ENCODE results near the gene EIF4B.
A peak's percentile ranks its signal among the peaks of the same experiment; 100 is the strongest.

Gene EIF4B

DNA sequence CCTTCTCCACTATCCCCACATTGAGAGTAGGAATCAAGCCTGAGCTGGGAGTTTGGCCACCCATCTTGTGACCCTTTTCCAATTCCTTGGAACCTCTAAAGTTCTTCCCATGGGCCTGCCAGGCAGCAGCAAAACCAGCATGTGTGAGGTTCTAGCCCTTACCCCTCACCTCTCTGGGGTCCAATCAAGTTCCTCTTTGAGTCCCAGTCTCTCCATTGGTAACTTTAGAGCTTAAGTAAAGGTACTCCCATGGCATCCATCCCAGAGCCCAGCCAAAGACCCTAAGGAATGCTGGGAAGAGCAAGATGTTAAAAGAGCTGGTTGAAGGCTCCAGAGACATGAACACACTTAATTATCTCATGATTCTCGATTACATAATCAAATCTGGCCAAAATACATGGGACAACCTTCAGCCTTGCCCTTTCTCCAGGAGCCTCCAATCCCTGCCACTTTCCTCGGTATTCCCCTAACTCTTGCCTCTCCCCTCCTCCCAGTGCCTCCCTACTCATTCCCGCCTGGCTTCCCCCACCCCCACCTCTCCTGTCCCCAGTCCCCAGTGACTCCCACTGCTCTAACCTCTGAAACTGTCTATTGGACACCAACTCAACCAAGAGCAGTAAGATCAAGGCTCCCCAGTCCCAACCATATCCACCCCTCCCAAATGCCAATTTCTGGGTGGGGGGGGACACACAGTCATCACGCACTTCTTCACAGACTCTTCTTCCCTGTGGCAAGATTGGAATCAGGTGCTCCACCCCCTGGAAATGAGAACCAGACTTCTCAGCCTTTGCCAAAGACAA lies 38.8 kb downstream of the EIF4B start:
- no peak for DNase-seq (ENCODE audit: low read depth in 2 of 3, low spot score in 2 of 3)

- no peak for DNase-seq (ENCODE audit: low read depth in 2 of 3, low spot score in 2 of 3)
These were observed 39.4 kb downstream of the EIF4B start for GRCh38 chr12:53045696-53046045.

DNA sequence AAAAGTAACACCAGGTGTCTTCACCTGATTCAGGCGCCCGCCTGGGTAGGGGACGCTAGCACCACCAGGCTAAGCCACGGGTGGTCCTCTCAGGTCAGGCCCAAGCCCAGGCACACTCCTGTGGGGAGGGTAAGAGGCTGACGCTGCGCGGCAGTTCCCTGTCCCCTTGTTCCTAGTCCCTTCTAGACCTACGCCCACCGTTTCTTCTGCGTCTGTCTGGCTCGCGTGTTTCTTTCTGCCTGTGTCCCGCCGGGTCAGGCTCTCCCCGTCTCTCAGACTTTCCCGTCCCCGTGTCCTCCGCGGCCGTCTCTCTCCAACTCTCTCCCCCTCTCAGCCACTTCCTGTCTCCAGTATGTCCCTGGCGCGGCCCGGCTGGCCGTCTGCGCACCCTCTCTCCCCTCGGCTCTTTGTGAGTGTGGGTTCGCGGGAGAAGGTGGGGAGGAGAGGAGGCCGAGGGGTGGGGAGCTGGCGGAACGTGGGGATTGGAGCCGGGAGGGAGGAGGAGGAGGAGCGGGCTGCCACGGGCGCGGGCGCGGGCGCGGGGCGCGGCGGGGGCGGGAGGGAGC lies 40.5 kb downstream of the EIF4B start:
- DNase-seq (ENCODE audit: low read depth in 2 of 3, low spot score in 2 of 3): peak in 2 of 3 experiments; percentile 34 to 54

GRCh38 chr12:53047221-53048032 lies 41.2 kb downstream of the EIF4B start:
- DNase-seq (ENCODE audit: low read depth in 2 of 3, low spot score in 2 of 3): peak in 2 of 3 experiments; percentile 44 to 49

DNA sequence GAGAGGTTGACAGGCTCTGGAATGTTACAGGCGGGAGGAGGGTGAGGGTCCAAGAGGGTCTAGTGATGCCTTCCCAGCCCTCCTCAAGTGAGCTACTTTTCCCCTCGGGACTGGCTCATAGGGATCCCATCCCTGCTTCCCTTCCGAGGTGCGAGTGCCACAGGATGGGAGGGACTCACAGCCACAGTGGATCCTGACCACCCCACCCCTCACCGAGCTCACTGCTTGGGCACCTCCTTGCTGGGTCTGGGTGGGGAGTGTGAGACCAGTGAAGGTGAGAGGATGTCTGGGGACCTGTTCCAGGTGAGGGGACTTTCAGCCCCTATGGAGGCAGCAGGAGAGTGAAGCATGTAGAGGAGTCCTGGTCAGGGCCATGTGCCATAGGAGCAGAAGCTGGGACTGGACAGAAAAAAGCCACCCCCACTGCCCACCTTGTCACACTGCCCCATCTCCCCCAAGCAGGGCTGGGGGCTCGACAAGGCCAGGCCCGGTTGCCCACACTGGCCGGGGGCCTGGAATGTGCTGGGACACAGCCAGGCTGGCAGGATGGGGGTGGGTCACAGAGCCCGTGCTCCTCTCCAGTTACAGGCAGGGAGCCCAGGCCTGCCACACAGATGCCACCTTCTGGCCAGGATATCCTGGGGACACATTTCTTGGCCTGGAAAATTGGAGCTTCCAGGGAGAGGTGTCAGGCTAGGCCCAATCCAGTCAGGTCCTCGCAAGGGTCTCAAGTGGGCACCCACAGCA lies 42.0 kb downstream of the EIF4B start:
- DNase-seq (ENCODE audit: low read depth in 2 of 3, low spot score in 2 of 3): no peak

GRCh38 chr12:53048780-53049401 lies 42.6 kb downstream of the EIF4B start:
- DNase-seq (ENCODE audit: low read depth in 2 of 3, low spot score in 2 of 3): no peak

- DNase-seq (ENCODE audit: low read depth in 2 of 3, low spot score in 2 of 3): no peak
These were observed 43.5 kb downstream of the EIF4B start, which contains the start of gene TNS2 for GRCh38 chr12:53049571-53050318. TNS2 (plus strand) TSS chr12:53050065; CDS start chr12:53050186, 121 bp downstream.

- DNase-seq (ENCODE audit: low read depth in 2 of 3, low spot score in 2 of 3): no peak
These were observed 44.3 kb downstream of the EIF4B start for GRCh38 chr12:53050426-53051057.

DNA sequence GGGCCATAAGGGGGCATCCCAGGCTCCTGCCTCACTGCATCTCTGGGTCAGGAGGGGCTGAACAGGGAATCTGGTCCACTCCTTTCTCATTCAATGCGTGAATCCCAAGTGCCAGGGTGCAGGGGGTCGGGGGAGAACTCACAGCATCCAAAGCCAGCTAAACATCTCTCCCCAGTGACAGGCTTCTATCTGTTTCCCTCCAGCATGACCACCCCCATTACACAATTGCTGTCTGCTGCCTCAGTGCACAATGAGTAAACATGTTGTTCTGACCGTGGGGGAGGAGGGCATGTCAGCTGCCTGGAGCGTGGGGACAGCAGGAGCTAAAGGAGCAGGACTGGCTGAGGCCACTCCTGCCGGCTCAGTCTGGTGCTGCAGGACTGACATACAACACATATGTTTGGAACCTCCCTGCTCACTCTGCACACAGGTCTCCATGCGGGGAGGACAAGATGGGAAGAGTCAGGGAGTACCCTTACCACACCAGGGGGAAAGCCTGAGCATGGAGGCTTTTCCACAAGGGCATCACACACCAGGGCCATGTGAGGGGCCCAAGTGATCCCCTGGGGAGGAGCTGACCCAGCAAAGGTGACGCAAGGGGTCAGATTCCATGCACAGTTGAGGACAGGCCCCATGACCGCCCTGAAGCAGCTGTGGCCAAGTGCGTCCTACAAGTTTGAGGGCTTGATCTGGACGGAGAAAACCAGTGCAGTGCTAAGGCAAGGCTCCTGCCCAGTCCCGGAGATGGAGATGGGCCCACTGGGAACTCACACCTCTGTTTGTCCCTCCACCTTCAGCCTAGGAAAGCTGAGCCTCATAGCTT lies 45.0 kb downstream of the EIF4B start:
- no peak for DNase-seq (ENCODE audit: low read depth in 2 of 3, low spot score in 2 of 3)

DNA sequence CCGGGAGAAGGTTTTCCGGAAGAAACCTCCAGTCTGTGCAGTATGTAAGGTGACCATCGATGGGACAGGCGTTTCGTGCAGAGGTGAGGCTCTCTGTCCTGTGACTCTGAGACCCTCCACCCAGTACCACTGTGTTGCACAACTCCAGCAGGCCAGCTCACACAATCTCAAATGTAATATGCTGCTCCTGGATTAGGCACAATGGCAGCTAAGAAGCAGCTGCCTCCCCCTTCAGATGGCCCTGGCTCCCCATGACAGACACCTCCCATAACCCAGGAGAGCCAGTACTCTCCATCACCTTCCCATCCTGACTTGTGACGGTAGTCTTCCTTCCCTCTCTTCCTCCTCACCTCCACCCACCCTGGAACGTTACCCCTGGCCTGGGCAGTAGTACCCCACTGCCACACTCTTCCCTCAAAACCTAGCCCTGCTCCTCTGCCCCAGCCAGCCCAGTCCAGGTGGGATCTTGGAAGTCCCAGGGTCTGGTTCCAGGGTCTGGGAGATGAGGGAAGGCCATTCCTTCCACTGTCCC lies 45.7 kb downstream of the EIF4B start:
- no peak for DNase-seq (ENCODE audit: low read depth in 2 of 3, low spot score in 2 of 3)

GRCh38 chr12:53052419-53053217 lies 46.4 kb downstream of the EIF4B start:
- no peak for DNase-seq (ENCODE audit: low read depth in 2 of 3, low spot score in 2 of 3)

GRCh38 chr12:53053218-53054111 lies 47.2 kb downstream of the EIF4B start:
- DNase-seq (ENCODE audit: low read depth in 2 of 3, low spot score in 2 of 3): no peak

- DNase-seq (ENCODE audit: low read depth in 2 of 3, low spot score in 2 of 3): peak; percentile 77 to 94 (median 81)
These were observed 48.0 kb downstream of the EIF4B start for GRCh38 chr12:53054112-53054878.

DNA sequence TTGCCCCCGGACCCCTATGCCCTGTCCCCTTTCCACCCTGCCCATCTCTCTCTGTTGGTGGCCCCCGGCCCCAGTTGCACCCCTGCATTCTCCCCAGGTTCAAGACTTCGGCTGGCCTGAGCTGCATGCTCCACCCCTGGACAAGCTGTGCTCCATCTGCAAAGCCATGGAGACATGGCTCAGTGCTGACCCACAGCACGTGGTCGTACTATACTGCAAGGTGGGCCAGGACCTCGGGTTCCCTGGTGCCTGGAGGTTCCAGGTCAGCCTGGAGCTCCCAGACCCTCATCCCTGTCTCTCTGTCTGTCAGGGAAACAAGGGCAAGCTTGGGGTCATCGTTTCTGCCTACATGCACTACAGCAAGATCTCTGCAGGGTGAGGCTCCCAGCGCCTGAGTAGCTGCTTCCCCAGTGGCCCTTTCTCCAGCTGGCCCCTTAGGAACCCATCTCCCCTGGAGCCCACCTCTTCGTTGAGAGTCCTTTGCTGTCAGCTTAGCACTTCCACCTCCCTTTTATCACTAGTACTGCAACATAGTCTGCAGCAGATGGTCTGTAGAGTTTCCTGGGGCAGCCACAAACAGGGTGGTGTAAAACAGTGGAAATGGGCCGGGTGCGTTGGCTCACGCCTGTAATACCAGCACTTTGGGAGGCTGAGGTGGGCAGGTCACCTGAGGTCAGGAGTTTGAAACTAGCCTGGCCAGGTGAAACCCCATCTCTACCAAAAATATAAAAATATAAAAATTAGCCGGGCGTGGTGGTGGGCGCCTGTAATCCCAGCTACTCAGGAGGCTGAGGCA lies 49.4 kb downstream of the EIF4B start:
- no peak for DNase-seq (ENCODE audit: low read depth in 2 of 3, low spot score in 2 of 3)

GRCh38 chr12:53056296-53056695 lies 50.0 kb downstream of the EIF4B start:
- no peak for DNase-seq (ENCODE audit: low read depth in 2 of 3, low spot score in 2 of 3)

Measured in activated CD8-positive, alpha-beta memory T cell treated with anti-CD3 and anti-CD28 coated beads for 48 hours (primary cell).